Measurements from ENCODE around the gene RTF2.

DNA sequence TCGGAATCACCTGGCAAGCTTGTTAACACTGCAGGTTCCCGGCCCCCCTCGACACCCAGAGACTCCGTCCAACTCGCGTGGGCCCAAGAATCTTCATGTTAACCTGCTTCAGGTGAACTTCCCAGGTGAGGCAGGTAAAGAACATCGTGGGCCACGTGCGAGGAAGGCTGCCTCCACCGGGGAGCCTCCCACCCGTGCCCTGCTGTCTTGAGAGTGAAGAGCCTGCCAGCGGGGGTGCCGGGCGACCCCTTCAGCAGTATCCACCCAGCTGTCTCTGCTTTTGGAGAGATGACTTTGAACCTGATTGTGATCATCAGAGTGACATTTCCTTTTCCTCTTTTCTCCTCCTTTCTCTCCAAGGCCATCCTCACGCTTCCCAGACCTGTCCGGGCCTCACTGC lies 22.9 kb upstream of the RTF2 start:
- no peak for TF ChIP-seq EZH2 (IDR thresholded peaks at IDR 0.05; ENCODE audit: borderline replicate concordance, low read depth, low read length, poor library complexity, severe bottlenecking)
- TF ChIP-seq CTCF (conservative IDR thresholded peaks at IDR 0.05; ENCODE audit: low read depth, low read length) = no peak
